Transverse colon (tissue), 4 donors: ENCODE results near the gene ABL1. TPM values are rescaled to one million over a fixed set of nuclear protein-coding genes. Genes with fewer than 3 reads are reported as not detected.

Source experiments
- DNase-seq: peaks from one replicate; pipeline ENCODE4 v3.0.0-alpha.2; 2019
- H3K27ac ChIP-seq, 4 donors: fragments of 200-600 bp; sonication (generic); 2 replicates each; pipeline ENCODE4 v1.5.1; 2016 to 2018; ENCODE audit warnings: inconsistent platforms in 4 of 4
- H3K27me3 ChIP-seq: fragments of 200-600 bp; sonication (generic); 2 replicates; pipeline ENCODE4 v1.5.1; 2017; ENCODE audit warnings: inconsistent platforms
- H3K36me3 ChIP-seq, 4 donors: fragments of 200-600 bp; sonication (generic); 2 replicates each; pipeline ENCODE4 v1.5.1; 2017 to 2019; ENCODE audit warnings: inconsistent platforms in 4 of 4
- H3K4me1 ChIP-seq, 4 donors: fragments of 200-600 bp; sonication (generic); 2 replicates each; pipeline ENCODE4 v1.5.1; 2017 to 2020; ENCODE audit warnings: inconsistent platforms in 4 of 4
- H3K4me3 ChIP-seq, 4 donors: fragments of 200-600 bp; sonication (generic); 1 replicate in 1 of 4; 2 replicates in 3 of 4; pipeline versions ENCODE4 v1.5.1 to v1.6.1; 2017 to 2019; ENCODE audit warnings: inconsistent platforms in 4 of 4
- H3K9me3 ChIP-seq, 2 donors: fragments of 200-600 bp; sonication (generic); 2 replicates each; pipeline ENCODE4 v1.5.1; 2017 to 2019; ENCODE audit warnings: inconsistent platforms in 2 of 2
- EP300 ChIP-seq: sonication (generic); formaldehyde crosslinking; IDR thresholded peaks from one replicate; pipeline ENCODE4 v1.6.1; 2017; ENCODE audit warnings: antibody characterized with exemption, low read depth
- POLR2A ChIP-seq: fragments of 450-650 bp; IDR thresholded peaks from one replicate; pipeline ENCODE4 v1.6.1; 2016; ENCODE audit warnings: antibody characterized with exemption, mild to moderate bottlenecking, moderate library complexity
- POLR2AphosphoS5 ChIP-seq, 3 donors: sonication (generic); formaldehyde crosslinking; IDR thresholded peaks; one replicate each; pipeline ENCODE4 v1.6.1; 2016; ENCODE audit warnings: antibody characterized with exemption in 3 of 3
- WGBS, 2 donors: methylation state at CpG; one replicate each; pipeline ENCODE4 v1.1.5; 2018; ENCODE audit warnings: low coverage in 1 of 2; 5-methylcytosine and 5-hydroxymethylcytosine counted together
- in situ Hi-C, 4 donors: fragments of 200-750 bp; cut with MboI; loops; one replicate each; pipeline versions ENCODE4 v1.15.0 to v1.15.1; 2017; ENCODE audit warnings: low sequenced_read_pairs in 3 of 4, low pct_ligation_motif_present in 1 of 4, low pct_unique_long_range_greater_than_20kb in 1 of 4
- intact Hi-C: fragments of 100-400 bp; cut with DNase I; formaldehyde crosslinking; loops from one replicate; pipeline ENCODE4 v1.15.1; 2023; ENCODE audit warnings: low total_unique reads
- total RNA-seq, 4 donors: library from RNA; depleted of rRNA; stranded (reverse); fragments of >200 nt; gene quantifications; one replicate each; pipeline ENCODE4 v1.1.0, GENCODE V29; 2016
- TF ChIP-seq, protein P1 (sequence below), 5 experiments: fragments of 200-600 bp in 3 of 5; fragments of 450-650 bp in 2 of 5; sonication (generic) in 3 of 5; IDR thresholded peaks; 1 replicate in 2 of 5; 2 replicates in 3 of 5; pipeline ENCODE4 v1.5.1; 2016 to 2017; ENCODE audit warnings: antibody characterized with exemption in 5 of 5, inconsistent platforms in 3 of 5, mild to moderate bottlenecking in 2 of 5, moderate library complexity in 1 of 5

ABL1 gene
- total RNA-seq, 4 donors from 2014 or later = 66.9 to 97.1 (median 81.8) TPM

- TF ChIP-seq POLR2AphosphoS5 (IDR thresholded peaks at IDR 0.05) (no peak), EP300 (no peak), POLR2A (no peak)
- TF ChIP-seq, protein P1, sequence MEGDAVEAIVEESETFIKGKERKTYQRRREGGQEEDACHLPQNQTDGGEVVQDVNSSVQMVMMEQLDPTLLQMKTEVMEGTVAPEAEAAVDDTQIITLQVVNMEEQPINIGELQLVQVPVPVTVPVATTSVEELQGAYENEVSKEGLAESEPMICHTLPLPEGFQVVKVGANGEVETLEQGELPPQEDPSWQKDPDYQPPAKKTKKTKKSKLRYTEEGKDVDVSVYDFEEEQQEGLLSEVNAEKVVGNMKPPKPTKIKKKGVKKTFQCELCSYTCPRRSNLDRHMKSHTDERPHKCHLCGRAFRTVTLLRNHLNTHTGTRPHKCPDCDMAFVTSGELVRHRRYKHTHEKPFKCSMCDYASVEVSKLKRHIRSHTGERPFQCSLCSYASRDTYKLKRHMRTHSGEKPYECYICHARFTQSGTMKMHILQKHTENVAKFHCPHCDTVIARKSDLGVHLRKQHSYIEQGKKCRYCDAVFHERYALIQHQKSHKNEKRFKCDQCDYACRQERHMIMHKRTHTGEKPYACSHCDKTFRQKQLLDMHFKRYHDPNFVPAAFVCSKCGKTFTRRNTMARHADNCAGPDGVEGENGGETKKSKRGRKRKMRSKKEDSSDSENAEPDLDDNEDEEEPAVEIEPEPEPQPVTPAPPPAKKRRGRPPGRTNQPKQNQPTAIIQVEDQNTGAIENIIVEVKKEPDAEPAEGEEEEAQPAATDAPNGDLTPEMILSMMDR (IDR thresholded peaks at IDR 0.05) = no peak
- H3K9me3 ChIP-seq = no peaks in the 10 kb centered on the region
- no peaks in the 10 kb centered on the region for H3K36me3 ChIP-seq
- intact Hi-C loops (no loop called here), in situ Hi-C loops (no loop called here)
- WGBS, 2 donors = 88 to 100% methylated on average over 1 to 14 of the region's 14 CpGs
- H3K4me3 ChIP-seq = no peak overlapping the region
- no peak overlapping the region for H3K27ac ChIP-seq
- H3K27me3 ChIP-seq = peaks cover 45% of the 10 kb centered on the region
- H3K4me1 ChIP-seq = no peaks in the 10 kb centered on the region
- no peak for DNase-seq
Measured at GRCh38 chr9:130919559-130920145, 84.6 kb downstream of the ABL1 start.

DNA sequence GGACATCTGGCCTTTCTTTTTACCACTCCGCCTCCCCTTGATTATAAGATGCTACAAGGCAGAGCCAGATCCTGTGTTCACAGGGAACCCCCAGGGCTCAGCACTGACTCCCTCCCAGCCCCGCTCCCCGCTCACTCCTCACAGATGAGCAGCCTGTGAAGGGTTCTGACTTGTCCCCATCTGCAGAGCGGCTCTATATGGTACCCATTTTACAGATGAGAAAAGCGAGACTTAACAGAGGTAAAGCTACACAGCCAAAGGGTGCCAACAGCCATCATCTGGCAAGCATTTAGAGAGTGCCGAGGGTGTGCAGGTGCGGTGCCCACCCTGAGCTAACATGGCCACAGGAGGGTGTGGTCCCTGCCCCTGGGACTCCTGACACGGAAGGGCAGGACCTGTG is 85.2 kb downstream of the ABL1 start:
- Histone ChIP-seq H3K9me3 (no peaks in the 10 kb centered on the region), H3K27me3 (peaks cover 46% of the 10 kb centered on the region), H3K27ac (no peak overlapping the region), H3K4me1 (no peaks in the 10 kb centered on the region), H3K36me3 (no peaks in the 10 kb centered on the region), H3K4me3 (no peak overlapping the region)
- TF ChIP-seq, protein P1 (IDR thresholded peaks at IDR 0.05) = no peak
- TF ChIP-seq EP300 (no peak), POLR2AphosphoS5 (IDR thresholded peaks at IDR 0.05) (no peak), POLR2A (no peak)
- 93% methylated on average over 8 of the region's 8 CpGs; no CpG with 5 or more reads in 1 of the 2 donors for WGBS, 2 donors
- in situ Hi-C loops (no loop called here), intact Hi-C loops (no loop called here)
- DNase-seq = no peak

DNA sequence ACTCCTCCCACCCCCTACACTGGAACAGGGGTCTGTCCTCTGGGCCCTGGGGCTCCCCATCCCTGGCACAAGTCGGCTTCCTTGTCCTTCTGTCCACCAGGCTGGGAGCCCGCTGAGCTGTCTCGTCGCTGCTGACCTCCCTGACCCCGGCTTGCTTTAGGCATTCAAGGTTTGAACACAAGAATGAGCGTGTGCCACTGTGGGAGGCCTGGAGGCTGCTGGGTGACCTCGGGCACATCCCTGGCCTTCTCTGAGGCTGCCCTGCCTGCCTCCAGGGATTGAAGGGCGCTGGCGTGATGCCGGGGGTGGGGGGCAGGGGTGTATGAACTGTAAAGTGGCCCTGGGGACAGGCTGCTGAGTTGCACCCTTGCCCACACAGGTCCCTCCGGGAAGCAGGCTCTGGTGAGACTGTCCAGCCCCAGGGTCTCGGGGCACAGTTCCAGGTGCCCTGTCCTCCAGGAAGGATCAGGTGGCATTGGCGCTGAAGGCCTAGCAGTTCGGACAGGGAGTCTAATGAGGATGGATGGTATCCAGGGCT is 85.8 kb downstream of the ABL1 start:
- Histone ChIP-seq H3K27me3 (peaks cover 52% of the 10 kb centered on the region), H3K4me3 (no peak overlapping the region), H3K27ac (no peak overlapping the region), H3K4me1 (no peaks in the 10 kb centered on the region), H3K36me3 (no peaks in the 10 kb centered on the region), H3K9me3 (no peaks in the 10 kb centered on the region)
- WGBS, 2 donors = 80% methylated on average over 12 of the region's 14 CpGs; no CpG with 5 or more reads in 1 of the 2 donors
- in situ Hi-C loops = no loop called here
- intact Hi-C loops = no loop called here
- TF ChIP-seq, protein P1 (IDR thresholded peaks at IDR 0.05) = no peak
- TF ChIP-seq POLR2A (no peak), POLR2AphosphoS5 (IDR thresholded peaks at IDR 0.05) (no peak), EP300 (no peak)
- DNase-seq = no peak

GRCh38 chr9:130921300-130921988 is 86.4 kb downstream of the ABL1 start:
- no peaks in the 10 kb centered on the region for H3K4me1 ChIP-seq
- TF ChIP-seq POLR2A (no peak), EP300 (no peak), POLR2AphosphoS5 (IDR thresholded peaks at IDR 0.05) (no peak)
- TF ChIP-seq, protein P1 (IDR thresholded peaks at IDR 0.05) = no peak
- peaks cover 56% of the 10 kb centered on the region for H3K27me3 ChIP-seq
- no peaks in the 10 kb centered on the region for H3K9me3 ChIP-seq
- no peak overlapping the region for H3K27ac ChIP-seq
- intact Hi-C loops (no loop called here), in situ Hi-C loops (no loop called here)
- WGBS, 2 donors = 76% methylated on average over 25 of the region's 29 CpGs; no CpG with 5 or more reads in 1 of the 2 donors
- no peak overlapping the region for H3K4me3 ChIP-seq
- DNase-seq = no peak
- no peaks in the 10 kb centered on the region for H3K36me3 ChIP-seq
